Caco-2 (cell line): ENCODE results near the gene KHNYN. TPM values are rescaled to one million over a fixed set of nuclear protein-coding genes. Genes with fewer than 3 reads are reported as not detected.
"Not testable (repeated sequence)": the region's sequence is repeated elsewhere in the genome, so short reads cannot be mapped to it uniquely, and the experiment has no call there.

Source experiments
- BruUV-seq: library from RNA; stranded (reverse); fragments of 400-500 nt; replicated peaks from 2 replicates; lab custom pipeline; 2021; lab: Mats Ljungman, UMichigan
- CTCF ChIA-PET: fragments of 300-600 bp; sonication (Branson Sonifier 250); formaldehyde crosslinking; loops from one replicate; lab custom pipeline; 2022; ENCODE audit warnings: antibody characterized with exemption; lab: Charles Lee
- POLR2A ChIA-PET: fragments of 300-600 bp; sonication (Branson Sonifier 250); formaldehyde crosslinking; loops from one replicate; lab custom pipeline; 2022; ENCODE audit warnings: antibody characterized with exemption; lab: Charles Lee
- DNase-seq, 2 experiments: peaks; one replicate each; pipeline versions ENCODE4 v3.0.0 to v3.0.0-alpha.2; 2020 to 2022
- H3K27me3 ChIP-seq: replicated peaks from 2 replicates; pipeline ENCODE4 v1.6.0; 2011; ENCODE audit warnings: low read length; ENCODE audit not compliant: control insufficient read depth, insufficient read depth
- H3K36me3 ChIP-seq: 2 replicates; pipeline ENCODE4 v1.5.1; 2011; ENCODE audit warnings: low read length; ENCODE audit not compliant: control insufficient read depth, insufficient read depth
- H3K4me1 ChIP-seq: fragments of 250-450 bp; sonication (Bioruptor Pico); 2 replicates; pipeline ENCODE4 v1.5.1; 2020; ENCODE audit warnings: mild to moderate bottlenecking
- H3K4me3 ChIP-seq: 2 replicates; pipeline ENCODE4 v1.5.1; 2011; ENCODE audit warnings: low read depth, mild to moderate bottlenecking, control low read depth, low read length
- H3K9me3 ChIP-seq: fragments of 250-450 bp; sonication (Bioruptor Pico); 2 replicates; pipeline ENCODE4 v1.5.1; 2020; ENCODE audit warnings: mild to moderate bottlenecking, moderate library complexity
- H3K27ac Mint-ChIP-seq: one replicate; pipeline ENCODE4 v1.8.0; 2022; ENCODE audit warnings: mixed read lengths; ENCODE audit not compliant: unreplicated experiment
- H3K27me3 Mint-ChIP-seq: one replicate; pipeline ENCODE4 v1.8.0; 2022; ENCODE audit warnings: mixed read lengths; ENCODE audit not compliant: insufficient read depth, unreplicated experiment
- H3K36me3 Mint-ChIP-seq: one replicate; pipeline ENCODE4 v1.8.0; 2022; ENCODE audit warnings: mild to moderate bottlenecking, mixed read lengths; ENCODE audit not compliant: insufficient read depth, unreplicated experiment
- H3K4me1 Mint-ChIP-seq: one replicate; pipeline ENCODE4 v1.8.0; 2022; ENCODE audit warnings: low read depth, mixed read lengths; ENCODE audit not compliant: unreplicated experiment
- H3K4me3 Mint-ChIP-seq: one replicate; pipeline ENCODE4 v1.8.0; 2022; ENCODE audit warnings: mild to moderate bottlenecking, moderate library complexity, mixed read lengths; ENCODE audit not compliant: unreplicated experiment
- H3K9me3 Mint-ChIP-seq: one replicate; pipeline ENCODE4 v1.8.0; 2022; ENCODE audit warnings: mixed read lengths; ENCODE audit not compliant: unreplicated experiment
- intact Hi-C: fragments of 100-400 bp; cut with micrococcal nuclease; formaldehyde crosslinking; loops from one replicate; pipeline ENCODE4 v1.10.0; 2022; ENCODE audit not compliant: unreplicated experiment
- total RNA-seq: library from RNA; stranded (reverse); gene quantifications from 2 replicates; pipeline ENCODE4 v1.2.3, GENCODE V29; 2022
- TF ChIP-seq, protein P1 (sequence below), 2 experiments: fragments of 200-600 bp in 1 of 2; IDR thresholded peaks; 1 replicate in 1 of 2; 2 replicates in 1 of 2; pipeline versions ENCODE4 v1.5.1 to v1.8.0; 2011 to 2022; ENCODE audit warnings: antibody characterized with exemption in 1 of 2, control low read depth in 1 of 2, inconsistent platforms in 1 of 2, low read depth in 1 of 2, low read length in 1 of 2, mild to moderate bottlenecking in 1 of 2, moderate library complexity in 1 of 2; ENCODE audit not compliant: insufficient read depth in 1 of 2, severe bottlenecking in 1 of 2, unreplicated experiment in 1 of 2

KHNYN gene
- total RNA-seq, 1 experiment from 2014 or later, result 50.5 TPM

- H3K9me3 ChIP-seq, result no peaks in the 10 kb centered on the region
- Mint-ChIP-seq H3K36me3 (no peaks in the 10 kb centered on the region), H3K4me3 (no peak overlapping the region), H3K27ac (no peak overlapping the region), H3K27me3 (no peaks in the 10 kb centered on the region), H3K4me1 (no peaks in the 10 kb centered on the region), H3K9me3 (no peaks in the 10 kb centered on the region)
- no peak overlapping the region for H3K4me3 ChIP-seq
- H3K4me1 ChIP-seq, result peaks cover 4% of the 10 kb centered on the region
- TF ChIP-seq, protein P1, sequence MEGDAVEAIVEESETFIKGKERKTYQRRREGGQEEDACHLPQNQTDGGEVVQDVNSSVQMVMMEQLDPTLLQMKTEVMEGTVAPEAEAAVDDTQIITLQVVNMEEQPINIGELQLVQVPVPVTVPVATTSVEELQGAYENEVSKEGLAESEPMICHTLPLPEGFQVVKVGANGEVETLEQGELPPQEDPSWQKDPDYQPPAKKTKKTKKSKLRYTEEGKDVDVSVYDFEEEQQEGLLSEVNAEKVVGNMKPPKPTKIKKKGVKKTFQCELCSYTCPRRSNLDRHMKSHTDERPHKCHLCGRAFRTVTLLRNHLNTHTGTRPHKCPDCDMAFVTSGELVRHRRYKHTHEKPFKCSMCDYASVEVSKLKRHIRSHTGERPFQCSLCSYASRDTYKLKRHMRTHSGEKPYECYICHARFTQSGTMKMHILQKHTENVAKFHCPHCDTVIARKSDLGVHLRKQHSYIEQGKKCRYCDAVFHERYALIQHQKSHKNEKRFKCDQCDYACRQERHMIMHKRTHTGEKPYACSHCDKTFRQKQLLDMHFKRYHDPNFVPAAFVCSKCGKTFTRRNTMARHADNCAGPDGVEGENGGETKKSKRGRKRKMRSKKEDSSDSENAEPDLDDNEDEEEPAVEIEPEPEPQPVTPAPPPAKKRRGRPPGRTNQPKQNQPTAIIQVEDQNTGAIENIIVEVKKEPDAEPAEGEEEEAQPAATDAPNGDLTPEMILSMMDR (IDR thresholded peaks at IDR 0.05; ENCODE audit: insufficient read depth in 1 of 2, low read depth in 1 of 2, low read length in 1 of 2, severe bottlenecking in 1 of 2, unreplicated experiment in 1 of 2), result peak; percentile 65 to 83
- DNase-seq, result peak; percentile 79 to 87
- BruUV-seq, result no TSS peak
- no peaks in the 10 kb centered on the region for H3K27me3 ChIP-seq
- ChIA-PET POLR2A (no interaction called here), CTCF (interaction anchor here (0.6 kb wide), 1 partner anchor 1373 kb away, joined by 3 read pairs; no protein-coding TSS in a partner anchor)
- no peaks in the 10 kb centered on the region for H3K36me3 ChIP-seq
- intact Hi-C loops, result loop anchor here (1.0 to 10.0 kb wide), 2 partner anchors 123 to 198 kb away; partner anchors contain the start of gene GZMH
Measured at GRCh38 chr14:24481622-24482324, 52.0 kb downstream of the KHNYN start.

DNA sequence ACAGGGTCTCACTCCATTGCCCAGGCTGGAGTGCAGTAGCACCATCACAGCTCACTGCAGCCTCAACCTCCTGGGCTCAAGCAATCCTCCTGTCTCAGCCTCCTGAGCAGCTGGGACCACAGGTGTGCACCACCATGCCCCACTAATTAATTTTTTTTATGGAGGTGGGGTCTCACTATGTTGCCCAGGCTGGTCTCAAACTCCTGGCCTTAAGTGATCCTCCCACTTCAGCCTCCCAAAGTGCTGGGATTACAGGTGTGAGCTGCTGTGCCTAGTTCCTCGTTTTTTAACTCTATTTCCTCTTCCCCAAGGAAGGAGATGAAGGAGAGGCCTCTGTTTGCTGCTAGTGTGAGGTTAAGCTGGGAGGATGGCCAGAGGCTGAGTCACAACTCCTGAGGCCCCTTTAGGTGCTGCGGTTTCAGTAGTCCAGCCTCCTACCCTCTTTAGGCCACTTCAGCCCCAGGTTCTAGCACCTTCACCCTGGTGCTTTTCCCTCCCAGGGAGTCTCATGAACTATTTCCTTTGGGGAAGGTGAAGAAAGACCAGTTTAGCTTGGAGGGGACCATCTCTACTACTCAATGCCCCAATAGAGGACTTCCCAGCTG is 53.0 kb downstream of the KHNYN start:
- H3K27ac Mint-ChIP-seq, H3K9me3 ChIP-seq, H3K9me3 Mint-ChIP-seq, H3K27me3 Mint-ChIP-seq, H3K4me1 Mint-ChIP-seq, DNase-seq, H3K4me1 ChIP-seq, BruUV-seq, H3K36me3 ChIP-seq, H3K27me3 ChIP-seq, POLR2A ChIA-PET, H3K4me3 ChIP-seq, H3K4me3 Mint-ChIP-seq, CTCF ChIA-PET, H3K36me3 Mint-ChIP-seq: not testable (repeated sequence)
- intact Hi-C loops, result loop anchor here (10.0 kb wide), 1 partner anchor 122 kb away; the partner anchor contains the start of gene GZMH

DNA sequence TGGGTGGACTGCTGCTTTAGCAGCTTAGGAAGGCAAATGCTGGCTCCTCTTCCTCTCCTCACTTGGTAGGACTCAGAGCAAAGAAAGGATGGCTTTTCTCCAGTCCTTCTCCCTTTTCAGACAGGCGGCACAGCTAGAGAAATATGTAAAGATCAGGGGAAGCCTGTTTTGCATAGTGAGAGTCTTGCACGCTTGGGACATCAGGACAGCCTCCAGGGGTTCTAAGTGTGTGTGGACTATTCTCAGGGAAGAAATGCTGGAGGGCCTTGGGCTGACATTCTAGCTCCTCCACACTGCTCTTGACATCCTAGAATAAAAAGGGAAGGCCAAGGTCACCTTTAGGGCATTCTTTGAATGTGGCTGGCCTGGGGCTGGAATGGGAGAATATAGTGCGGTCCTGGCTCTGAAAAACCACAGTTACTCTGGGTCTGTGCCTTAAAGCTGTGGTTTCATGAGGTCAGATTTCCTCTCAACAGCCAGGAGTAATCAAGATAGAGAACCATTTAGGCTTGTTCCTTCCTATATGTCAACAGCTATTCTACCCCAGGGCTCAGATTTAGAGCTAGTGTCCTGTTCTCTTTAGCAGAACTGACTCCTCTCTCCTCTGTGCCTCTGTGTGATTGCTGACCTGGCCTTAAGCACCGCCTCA is 54.0 kb downstream of the KHNYN start:
- H3K4me3 ChIP-seq, result no peak overlapping the region
- BruUV-seq, result no TSS peak
- Mint-ChIP-seq H3K4me1 (no peaks in the 10 kb centered on the region), H3K36me3 (no peaks in the 10 kb centered on the region), H3K27ac (no peak overlapping the region), H3K9me3 (no peaks in the 10 kb centered on the region), H3K27me3 (no peaks in the 10 kb centered on the region), H3K4me3 (no peak overlapping the region)
- ChIA-PET POLR2A (no interaction called here), CTCF (no interaction called here)
- TF ChIP-seq, protein P1 (IDR thresholded peaks at IDR 0.05; ENCODE audit: insufficient read depth in 1 of 2, low read depth in 1 of 2, low read length in 1 of 2, severe bottlenecking in 1 of 2, unreplicated experiment in 1 of 2), result no peak
- H3K36me3 ChIP-seq, result no peaks in the 10 kb centered on the region
- H3K27me3 ChIP-seq, result no peaks in the 10 kb centered on the region
- H3K9me3 ChIP-seq, result no peaks in the 10 kb centered on the region
- H3K4me1 ChIP-seq, result peaks cover 4% of the 10 kb centered on the region
- DNase-seq, result no peak
- intact Hi-C loops, result loop anchor here (10.0 kb wide), 1 partner anchor 121 kb away; the partner anchor contains the start of gene GZMH

Other genes starting within 250 kb of the KHNYN start
- gene IPO4, start 241.1 kb upstream of the KHNYN start, total RNA-seq, result 85.4 and 95.8 TPM in 2 replicates
- 41.9 and 47.1 TPM in 2 replicates for gene TM9SF1, start 234.5 kb upstream of the KHNYN start, total RNA-seq
- gene TSSK4, start 224.3 kb upstream of the KHNYN start, total RNA-seq, result not detected in 2 replicates
- 57.7 and 58.7 TPM in 2 replicates for gene CHMP4A, start 216.5 kb upstream of the KHNYN start, total RNA-seq
- 19.6 and 20.5 TPM in 2 replicates for gene MDP1, start 213.9 kb upstream of the KHNYN start, total RNA-seq
- 210 and 218 TPM in 2 replicates for gene NEDD8, start 197.6 kb upstream of the KHNYN start, total RNA-seq
- 76.9 and 80.1 TPM in 2 replicates for gene GMPR2, start 197.0 kb upstream of the KHNYN start, total RNA-seq
- gene TINF2, start 187.3 kb upstream of the KHNYN start, total RNA-seq, result 33.4 and 34.4 TPM in 2 replicates
- 5.9 and 6.1 TPM in 2 replicates for gene TGM1, start 166.8 kb upstream of the KHNYN start, total RNA-seq
- 27.1 and 30.4 TPM in 2 replicates for gene RABGGTA, start 158.4 kb upstream of the KHNYN start, total RNA-seq
- gene DHRS1, start 130.2 kb upstream of the KHNYN start, total RNA-seq, result 15.6 and 18.1 TPM in 2 replicates
- gene NOP9, start 130.1 kb upstream of the KHNYN start, total RNA-seq, result 35.1 and 38.3 TPM in 2 replicates
- gene CIDEB, start 122.0 kb upstream of the KHNYN start, total RNA-seq, result 3.5 and 7.2 TPM in 2 replicates
- 10.3 and 12.3 TPM in 2 replicates for gene LTB4R2, start 119.8 kb upstream of the KHNYN start, total RNA-seq
- gene LTB4R, start 118.5 kb upstream of the KHNYN start, total RNA-seq, result 7.3 and 7.8 TPM in 2 replicates
- gene ADCY4, start 94.9 kb upstream of the KHNYN start, total RNA-seq, result 0.57 and 0.60 TPM in 2 replicates
- gene RIPK3, start 90.0 kb upstream of the KHNYN start, total RNA-seq, result 1.5 TPM in 2 replicates
- gene NFATC4, start 61.8 kb upstream of the KHNYN start, total RNA-seq, result 0.84 and 0.88 TPM in 2 replicates
- gene NYNRIN, start 31.0 kb upstream of the KHNYN start, total RNA-seq, result 5.9 and 6.1 TPM in 2 replicates
- gene CBLN3, start 286 bp upstream of the KHNYN start, total RNA-seq, result 1.1 and 1.4 TPM in 2 replicates
- 44.1 and 45.8 TPM in 2 replicates for gene SDR39U1, start 12.8 kb downstream of the KHNYN start, total RNA-seq
- gene CMA1, start 78.3 kb downstream of the KHNYN start, total RNA-seq, result not detected in 2 replicates
- not detected in 2 replicates for gene CTSG, start 146.3 kb downstream of the KHNYN start, total RNA-seq
- gene GZMH, start 179.7 kb downstream of the KHNYN start, total RNA-seq, result not detected in 2 replicates
- not detected in 2 replicates for gene GZMB, start 204.2 kb downstream of the KHNYN start, total RNA-seq